Measurements from ENCODE around the gene SLC45A1.

The SLC45A1 gene

DNA sequence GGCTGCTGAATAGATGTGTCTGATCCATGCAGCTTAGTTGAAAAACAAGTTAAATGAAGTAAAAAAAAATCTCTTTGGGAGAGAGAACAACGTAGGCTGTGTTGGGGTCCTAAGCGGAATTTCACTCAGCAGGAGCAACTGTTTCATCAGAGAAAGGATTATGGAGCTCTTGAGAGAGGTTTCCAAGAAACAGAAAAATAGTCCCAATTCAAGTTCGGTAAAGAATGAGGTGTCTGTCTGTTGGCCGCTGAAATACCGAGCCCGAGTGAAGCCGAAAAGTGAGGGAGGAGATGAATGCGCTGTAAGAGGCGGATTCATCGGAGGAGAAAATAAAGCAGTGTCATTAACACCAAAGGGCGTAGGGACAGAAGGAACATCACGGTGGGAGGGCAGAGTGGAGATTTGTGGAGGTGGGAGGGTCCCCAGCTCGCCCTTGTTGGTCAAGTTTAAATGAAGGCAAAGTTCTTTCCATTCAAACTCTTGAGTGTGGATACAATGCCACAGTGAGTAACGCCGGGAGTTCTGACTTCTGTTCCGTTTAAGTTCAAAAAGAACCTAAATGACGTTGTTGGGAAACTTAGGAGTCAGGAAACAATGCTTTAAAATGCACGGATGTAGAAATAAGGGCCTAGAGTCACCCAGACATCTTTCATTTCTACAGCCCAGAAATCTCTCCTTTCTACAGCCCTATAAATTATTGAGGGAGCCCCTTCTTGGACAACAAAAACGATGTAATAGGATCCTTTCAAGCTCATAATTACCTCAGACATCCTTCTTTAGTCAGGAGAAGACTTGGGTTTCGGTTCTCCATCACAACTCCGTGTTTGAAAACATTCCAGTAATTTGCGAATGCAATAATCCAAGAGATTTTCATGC, 15.6 kb upstream of the SLC45A1 start:
- no peak for TF ChIP-seq CTCF (IDR thresholded peaks at IDR 0.05)

DNA sequence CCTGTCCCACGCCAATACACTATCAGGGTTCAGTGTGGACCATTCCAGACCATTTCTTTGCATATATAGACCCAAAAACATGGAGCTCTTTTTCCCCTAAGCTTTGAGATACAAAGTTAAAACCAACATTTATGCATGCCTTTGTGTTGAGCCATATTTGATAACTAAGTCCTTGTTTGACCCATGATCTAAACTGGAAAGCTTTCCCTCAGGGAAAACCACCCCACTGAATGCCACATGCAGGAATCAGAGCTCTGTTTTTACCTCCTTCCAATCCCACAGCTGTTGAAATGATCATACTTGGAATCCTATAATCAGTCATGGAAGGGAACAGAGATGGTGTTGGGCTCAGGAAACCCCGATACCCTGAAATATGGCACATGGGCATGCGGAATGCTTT, 14.8 kb upstream of the SLC45A1 start:
- no peak for TF ChIP-seq CTCF (IDR thresholded peaks at IDR 0.05)

DNA sequence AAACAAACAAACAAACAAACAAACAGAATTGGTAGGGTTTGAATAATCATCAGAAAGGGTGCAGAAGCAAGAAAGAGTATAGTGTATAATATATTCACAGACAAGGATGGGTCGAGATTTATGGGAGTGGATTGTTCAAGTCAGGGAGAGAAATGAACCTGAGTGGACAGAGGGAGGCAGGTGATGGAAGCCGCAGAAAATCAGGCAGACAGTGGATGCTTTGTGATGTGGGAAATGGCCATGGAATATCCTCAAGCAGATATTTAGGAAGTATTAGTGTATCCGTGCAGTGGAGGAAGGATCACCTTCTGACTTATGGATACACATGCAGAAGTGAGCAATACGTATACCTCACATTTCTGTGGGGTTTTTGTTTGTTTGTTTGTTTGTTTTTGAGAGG, 14.0 kb upstream of the SLC45A1 start:
- TF ChIP-seq CTCF (IDR thresholded peaks at IDR 0.05): no peak

DNA sequence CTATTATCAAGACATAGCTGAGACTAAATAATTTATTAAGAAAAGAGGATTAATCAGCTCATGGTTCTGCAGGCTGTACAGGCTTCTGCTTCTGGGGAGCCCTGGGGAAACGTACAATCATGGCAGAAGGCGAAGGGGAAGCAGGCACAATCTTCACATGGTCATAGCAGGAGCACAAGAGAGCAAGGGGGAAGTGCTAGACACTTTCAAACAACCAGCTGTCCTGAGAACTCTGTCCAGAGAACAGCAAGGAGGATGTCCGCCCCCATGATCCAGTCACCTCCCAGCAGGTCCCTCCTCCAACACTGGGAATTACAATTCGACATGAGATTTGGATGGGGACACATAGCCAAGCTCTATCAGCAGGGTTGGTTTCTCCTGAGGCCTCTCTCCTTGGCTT, 10.3 kb upstream of the SLC45A1 start:
- no peak for TF ChIP-seq CTCF (IDR thresholded peaks at IDR 0.05)

DNA sequence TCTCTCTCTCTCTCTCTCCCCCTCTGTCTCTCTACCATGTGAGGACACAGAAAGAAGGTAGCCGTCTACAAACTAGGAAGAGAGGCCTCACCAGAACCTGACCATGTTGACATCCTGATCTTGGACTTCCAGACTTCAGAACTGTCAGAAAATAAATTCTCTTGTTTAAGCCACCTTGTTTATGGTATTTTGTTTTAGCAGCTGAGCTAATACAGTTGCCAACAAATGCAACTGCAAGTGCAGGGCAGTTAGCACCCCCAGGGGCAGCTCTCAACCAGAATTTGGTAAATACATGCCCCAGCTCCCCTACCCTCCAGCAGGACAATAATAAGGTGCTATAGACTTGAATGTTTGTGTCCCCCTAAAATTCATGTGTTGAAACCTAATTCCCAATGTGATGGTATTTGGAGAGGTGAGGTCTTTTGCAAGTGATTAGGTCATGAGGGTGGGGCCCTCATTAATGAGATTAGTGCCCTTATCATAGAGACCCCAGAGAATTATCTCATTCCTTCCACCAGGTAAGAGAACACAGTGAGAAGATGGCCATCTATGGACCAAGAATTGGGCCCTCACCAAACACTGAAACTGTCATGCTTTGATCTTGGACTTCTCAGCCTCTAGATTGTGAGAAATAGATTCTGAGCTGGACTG, 6.7 kb upstream of the SLC45A1 start:
- no peak for TF ChIP-seq CTCF (IDR thresholded peaks at IDR 0.05)

DNA sequence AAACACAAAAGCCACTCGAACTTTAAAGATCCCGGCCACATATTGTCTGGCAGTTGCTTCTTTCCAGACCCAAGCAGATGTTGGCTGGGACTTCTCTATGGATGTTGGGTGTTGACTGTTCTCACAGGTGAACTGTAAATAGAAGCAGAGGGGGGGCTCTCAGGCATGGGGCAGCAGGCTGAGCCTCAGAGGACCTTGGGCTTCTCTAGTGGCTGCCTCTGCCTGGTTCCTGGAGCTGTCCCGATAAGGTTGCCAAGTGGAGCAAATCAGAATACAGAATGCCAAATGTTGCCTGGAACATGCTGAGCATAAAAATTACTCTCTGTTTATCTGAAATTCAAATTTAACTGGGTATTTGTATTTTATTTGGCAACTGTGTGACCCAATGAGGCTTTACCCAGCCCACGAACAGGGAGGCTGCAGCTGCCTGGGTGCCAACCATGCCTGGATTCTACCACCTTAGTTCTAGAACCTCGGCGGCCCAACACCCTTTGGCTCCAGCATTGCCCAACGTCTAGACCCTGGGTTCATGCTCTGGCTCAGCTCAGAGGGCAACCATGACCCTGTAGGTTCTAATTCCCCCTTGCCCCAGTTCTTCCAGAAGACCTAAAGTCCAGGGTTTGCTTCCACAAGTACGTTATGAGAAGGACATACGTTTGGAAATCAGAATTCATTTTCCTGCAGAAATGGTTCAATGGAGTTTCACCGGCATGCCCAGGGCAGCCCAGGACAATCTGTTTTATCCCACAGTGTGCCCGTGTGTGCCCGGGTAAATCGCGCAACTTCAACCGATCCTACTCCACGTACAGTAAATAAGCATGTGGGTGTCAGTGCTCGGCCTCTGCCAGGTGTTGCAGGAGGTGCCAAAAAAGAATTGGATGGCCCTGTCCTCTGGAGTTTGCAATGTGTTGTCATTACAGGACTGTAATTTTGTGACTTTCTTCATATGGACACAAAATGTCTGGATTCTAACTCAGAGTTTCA, 5.4 kb upstream of the SLC45A1 start:
- TF ChIP-seq CTCF (IDR thresholded peaks at IDR 0.05): no peak

DNA sequence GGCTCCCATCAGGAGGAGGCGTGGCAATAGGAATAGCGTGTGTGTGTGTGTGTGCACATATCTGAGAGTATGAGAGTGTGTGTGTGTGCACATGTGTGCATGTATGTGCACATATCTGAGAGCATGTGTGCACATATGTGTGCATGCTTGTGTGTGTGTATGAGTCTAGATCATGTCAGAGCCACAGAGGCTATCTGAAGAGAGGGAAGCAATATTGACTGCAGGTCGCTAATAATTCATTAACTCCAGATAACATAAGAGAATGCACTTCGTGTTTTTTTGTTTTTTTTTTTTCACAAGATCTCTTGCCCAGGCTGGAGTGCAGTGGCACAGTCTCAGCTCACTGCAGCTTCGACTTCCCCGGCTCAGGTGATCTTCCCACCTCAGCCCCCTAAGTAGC, 4.7 kb upstream of the SLC45A1 start:
- no peak for TF ChIP-seq CTCF (IDR thresholded peaks at IDR 0.05)

Data from LNCAP (cell line).